ENCODE measurements around the gene CCDC106.

DNA sequence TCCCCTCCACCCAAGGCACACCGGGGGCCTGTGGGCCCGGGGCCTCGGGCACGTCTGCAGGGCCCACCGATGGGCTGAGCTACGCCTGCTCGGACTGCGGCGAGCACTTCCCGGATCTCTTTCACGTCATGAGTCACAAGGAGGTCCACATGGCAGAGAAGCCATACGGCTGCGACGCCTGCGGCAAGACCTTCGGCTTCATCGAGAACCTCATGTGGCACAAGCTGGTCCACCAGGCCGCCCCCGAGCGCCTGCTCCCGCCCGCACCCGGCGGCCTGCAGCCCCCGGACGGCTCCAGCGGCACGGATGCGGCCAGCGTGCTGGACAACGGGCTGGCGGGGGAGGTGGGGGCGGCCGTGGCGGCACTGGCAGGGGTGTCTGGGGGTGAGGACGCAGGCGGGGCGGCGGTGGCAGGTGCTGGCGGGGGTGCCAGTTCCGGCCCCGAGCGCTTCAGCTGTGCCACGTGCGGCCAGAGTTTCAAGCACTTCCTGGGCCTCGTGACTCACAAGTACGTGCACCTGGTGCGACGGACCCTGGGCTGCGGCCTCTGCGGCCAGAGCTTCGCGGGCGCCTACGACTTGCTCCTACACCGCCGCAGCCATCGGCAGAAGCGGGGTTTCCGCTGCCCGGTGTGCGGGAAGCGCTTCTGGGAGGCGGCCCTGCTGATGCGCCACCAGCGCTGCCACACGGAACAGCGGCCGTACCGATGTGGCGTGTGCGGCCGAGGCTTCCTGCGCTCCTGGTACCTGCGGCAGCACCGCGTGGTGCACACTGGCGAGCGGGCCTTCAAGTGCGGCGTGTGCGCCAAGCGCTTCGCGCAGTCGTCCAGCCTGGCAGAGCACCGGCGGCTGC, 32.2 kb upstream of the CCDC106 start:
- TF ChIP-seq, protein P1, sequence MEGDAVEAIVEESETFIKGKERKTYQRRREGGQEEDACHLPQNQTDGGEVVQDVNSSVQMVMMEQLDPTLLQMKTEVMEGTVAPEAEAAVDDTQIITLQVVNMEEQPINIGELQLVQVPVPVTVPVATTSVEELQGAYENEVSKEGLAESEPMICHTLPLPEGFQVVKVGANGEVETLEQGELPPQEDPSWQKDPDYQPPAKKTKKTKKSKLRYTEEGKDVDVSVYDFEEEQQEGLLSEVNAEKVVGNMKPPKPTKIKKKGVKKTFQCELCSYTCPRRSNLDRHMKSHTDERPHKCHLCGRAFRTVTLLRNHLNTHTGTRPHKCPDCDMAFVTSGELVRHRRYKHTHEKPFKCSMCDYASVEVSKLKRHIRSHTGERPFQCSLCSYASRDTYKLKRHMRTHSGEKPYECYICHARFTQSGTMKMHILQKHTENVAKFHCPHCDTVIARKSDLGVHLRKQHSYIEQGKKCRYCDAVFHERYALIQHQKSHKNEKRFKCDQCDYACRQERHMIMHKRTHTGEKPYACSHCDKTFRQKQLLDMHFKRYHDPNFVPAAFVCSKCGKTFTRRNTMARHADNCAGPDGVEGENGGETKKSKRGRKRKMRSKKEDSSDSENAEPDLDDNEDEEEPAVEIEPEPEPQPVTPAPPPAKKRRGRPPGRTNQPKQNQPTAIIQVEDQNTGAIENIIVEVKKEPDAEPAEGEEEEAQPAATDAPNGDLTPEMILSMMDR (conservative IDR thresholded peaks at IDR 0.05; ENCODE audit: low read depth, low read length), result no peak
- no peak for TF ChIP-seq EZH2 (IDR thresholded peaks at IDR 0.05; ENCODE audit: low read length, unreplicated experiment)
